HCT116 (cell line): ENCODE measurements around the gene IZUMO1R.

Experiments
- POLR2A ChIP-seq: IDR thresholded peaks from 2 replicates; pipeline ENCODE4 v1.7.0; 2011; ENCODE audit warnings: borderline replicate concordance; ENCODE audit not compliant: insufficient read depth, insufficient read length; ENCODE audit errors: extremely low read depth
- POLR2AphosphoS5 ChIP-seq: IDR thresholded peaks from 2 replicates; pipeline ENCODE4 v1.6.1; 2011; ENCODE audit warnings: mild to moderate bottlenecking, low read depth, low read length, moderate library complexity
- SIN3A ChIP-seq: IDR thresholded peaks from 2 replicates; pipeline ENCODE4 v1.6.1; 2012; ENCODE audit warnings: low read depth
- SP1 ChIP-seq: IDR thresholded peaks from 2 replicates; pipeline ENCODE4 v1.6.1; 2012; ENCODE audit warnings: low read depth
- TF ChIP-seq, protein P1 (sequence below), 3 experiments: fragments of 200-600 bp in 1 of 3; sonication (generic) in 1 of 3; IDR thresholded peaks in 2 of 3; conservative IDR thresholded peaks in 1 of 3; 2 replicates each; pipeline ENCODE4 v1.5.1; 2012 to 2017; ENCODE audit warnings: low read depth in 2 of 3, low read length in 2 of 3, antibody characterized with exemption in 1 of 3, borderline replicate concordance in 1 of 3, control low read depth in 1 of 3, mild to moderate bottlenecking in 1 of 3, mixed read lengths in 1 of 3, mixed run types in 1 of 3, moderate library complexity in 1 of 3; ENCODE audit not compliant: insufficient read depth in 1 of 3

DNA sequence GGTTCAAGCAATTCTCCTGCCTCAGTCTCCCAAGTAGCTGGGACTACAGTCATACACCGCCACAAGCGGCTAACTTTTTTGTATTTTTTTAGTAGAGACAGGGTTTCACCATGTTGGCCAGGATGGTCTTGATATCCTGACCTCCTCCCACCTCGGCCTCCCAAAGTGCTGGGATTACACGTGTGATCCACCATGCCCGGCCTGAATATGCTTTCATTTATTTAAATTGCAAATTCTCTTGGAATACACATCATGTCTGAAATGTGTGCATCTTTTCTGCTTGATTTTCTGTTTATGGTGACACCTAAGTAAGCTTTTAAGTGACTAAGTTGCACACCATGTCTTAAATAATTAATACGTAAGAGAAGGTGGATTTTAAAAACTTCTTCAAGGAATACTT, 31.7 kb downstream of the IZUMO1R start:
- no peak for TF ChIP-seq SP1
- TF ChIP-seq POLR2A = no peak
- no peak for TF ChIP-seq POLR2AphosphoS5
- TF ChIP-seq SIN3A = no peak
- TF ChIP-seq, protein P1, sequence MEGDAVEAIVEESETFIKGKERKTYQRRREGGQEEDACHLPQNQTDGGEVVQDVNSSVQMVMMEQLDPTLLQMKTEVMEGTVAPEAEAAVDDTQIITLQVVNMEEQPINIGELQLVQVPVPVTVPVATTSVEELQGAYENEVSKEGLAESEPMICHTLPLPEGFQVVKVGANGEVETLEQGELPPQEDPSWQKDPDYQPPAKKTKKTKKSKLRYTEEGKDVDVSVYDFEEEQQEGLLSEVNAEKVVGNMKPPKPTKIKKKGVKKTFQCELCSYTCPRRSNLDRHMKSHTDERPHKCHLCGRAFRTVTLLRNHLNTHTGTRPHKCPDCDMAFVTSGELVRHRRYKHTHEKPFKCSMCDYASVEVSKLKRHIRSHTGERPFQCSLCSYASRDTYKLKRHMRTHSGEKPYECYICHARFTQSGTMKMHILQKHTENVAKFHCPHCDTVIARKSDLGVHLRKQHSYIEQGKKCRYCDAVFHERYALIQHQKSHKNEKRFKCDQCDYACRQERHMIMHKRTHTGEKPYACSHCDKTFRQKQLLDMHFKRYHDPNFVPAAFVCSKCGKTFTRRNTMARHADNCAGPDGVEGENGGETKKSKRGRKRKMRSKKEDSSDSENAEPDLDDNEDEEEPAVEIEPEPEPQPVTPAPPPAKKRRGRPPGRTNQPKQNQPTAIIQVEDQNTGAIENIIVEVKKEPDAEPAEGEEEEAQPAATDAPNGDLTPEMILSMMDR (IDR thresholded peaks at IDR 0.05 in 2 of 3, conservative IDR thresholded peaks at IDR 0.05 in 1 of 3; ENCODE audit: borderline replicate concordance in 1 of 3, insufficient read depth in 1 of 3, low read depth in 2 of 3, low read length in 2 of 3) = no peak
